HG02840 (cell line): ENCODE measurements around the gene GTF3C2.
A peak's percentile ranks its signal among the peaks of the same experiment; 100 is the strongest.
"Not testable (repeated sequence)": the region's sequence is repeated elsewhere in the genome, so short reads cannot be mapped to it uniquely, and the experiment has no call there.

Source experiments
- ATAC-seq: cut with Tn5 transposase; IDR thresholded peaks from one replicate; pipeline ENCODE4 v1.9.1; 2021; ENCODE audit warnings: mild to moderate bottlenecking, moderate library complexity, moderate number of reproducible peaks; ENCODE audit not compliant: unreplicated experiment, low FRiP score

The GTF3C2 gene

DNA sequence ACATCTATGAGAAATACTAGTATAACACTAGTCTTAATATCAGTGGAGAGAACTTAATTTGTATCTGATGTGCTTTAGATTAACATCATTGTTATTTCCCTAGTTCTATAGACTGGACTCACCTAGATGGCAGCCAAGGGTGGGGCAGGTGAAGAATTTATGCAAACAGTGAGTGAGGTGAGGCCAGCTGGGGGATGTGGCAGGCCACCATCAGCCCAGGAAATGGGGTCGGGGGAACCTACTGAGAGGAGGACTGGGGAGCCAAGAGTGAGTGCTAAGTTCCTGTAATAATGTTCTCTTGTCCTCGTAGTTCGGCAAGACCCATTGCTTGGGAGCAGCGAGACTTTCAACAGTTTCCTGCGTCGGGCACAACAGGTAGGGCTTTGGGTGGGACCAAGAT lies 16.4 kb upstream of the GTF3C2 start:
- no peak for ATAC-seq

DNA sequence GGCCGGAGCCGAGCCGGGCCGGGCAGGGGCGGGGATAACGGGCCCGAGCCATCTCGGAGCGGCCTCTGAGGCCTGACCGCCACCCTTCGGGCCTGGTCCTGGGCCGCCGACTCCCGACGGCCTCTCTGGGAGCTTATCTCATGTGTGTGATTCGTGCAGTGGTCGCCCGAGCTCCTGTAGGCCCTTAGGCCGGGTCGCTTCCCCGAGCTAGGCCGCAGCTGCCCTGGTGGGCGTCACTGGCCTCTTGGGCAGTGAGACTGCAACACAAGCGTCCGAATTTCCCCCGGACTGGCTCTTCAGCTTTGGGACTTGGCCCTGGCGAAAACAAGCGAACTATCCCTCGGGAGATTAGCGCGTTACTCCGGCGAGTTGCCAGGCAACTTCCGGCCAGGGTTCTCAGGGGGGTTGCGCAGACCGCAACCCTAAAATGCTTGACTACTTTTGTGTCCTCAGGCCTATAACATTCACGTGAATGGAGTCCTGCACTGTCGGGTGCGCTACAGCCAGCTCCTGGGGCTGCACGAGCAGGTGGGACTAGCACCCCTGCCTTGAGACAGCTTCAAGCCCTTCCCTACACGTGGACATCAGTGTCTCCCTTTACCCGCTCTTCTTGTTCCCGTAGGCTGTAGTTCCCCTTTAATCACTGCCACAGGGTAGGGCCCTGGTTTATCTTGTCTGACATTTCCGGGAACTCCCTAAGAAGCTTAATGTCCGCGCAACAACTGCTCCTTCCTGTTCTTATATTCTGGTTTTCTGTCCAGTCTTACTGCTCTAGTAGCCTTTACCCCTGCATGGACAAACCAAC lies 14.5 kb upstream of the GTF3C2 start:
- peak; percentile 29 for ATAC-seq

DNA sequence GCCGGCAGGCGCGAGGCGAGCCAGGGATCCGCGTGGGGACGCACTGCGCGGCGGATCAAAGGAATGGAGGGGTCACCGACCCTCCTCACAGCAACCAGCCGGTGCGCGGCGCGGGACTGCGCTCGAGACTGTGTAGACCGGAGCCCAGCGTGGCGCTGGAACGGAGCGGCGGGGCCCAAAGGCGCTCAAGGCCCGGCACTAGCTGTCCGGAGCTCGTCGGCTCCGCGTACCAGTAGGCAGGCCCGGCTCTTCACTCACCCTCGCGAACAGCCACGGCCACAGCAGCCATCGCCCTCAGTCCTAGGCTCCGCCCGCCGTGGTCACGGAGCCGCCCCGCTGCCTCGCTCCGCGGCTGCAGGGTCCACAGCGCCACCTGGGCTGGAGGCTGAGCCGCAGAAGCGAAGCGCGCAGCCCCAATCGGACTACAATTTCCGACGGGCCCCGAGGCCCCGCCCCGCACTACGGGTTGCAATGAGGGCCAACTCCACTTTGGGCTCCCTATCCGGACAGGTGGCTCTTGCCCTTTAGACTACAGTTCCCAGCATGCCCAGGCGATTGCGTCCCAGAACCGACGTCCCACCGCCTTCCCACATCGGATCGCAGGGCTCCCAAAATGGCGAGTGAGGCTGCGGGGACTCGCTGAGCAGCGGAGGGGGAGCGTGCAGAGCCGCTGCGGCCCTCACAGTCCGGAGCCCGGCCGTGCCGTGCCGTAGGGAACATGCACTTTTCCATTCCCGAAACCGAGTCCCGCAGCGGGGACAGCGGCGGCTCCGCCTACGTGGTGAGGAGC lies 13.7 kb upstream of the GTF3C2 start, which contains the start of the genes EIF2B4 and SNX17:
Gene EIF2B4 (minus strand): TSS at position 313 of the 790 bp plus-strand sequence. CDS start 24 bp downstream, at position 289.
Gene SNX17 (plus strand): TSS at position 591 of the 790 bp plus-strand sequence. CDS start 128 bp downstream, at position 719.
- peak; percentile 89 for ATAC-seq

DNA sequence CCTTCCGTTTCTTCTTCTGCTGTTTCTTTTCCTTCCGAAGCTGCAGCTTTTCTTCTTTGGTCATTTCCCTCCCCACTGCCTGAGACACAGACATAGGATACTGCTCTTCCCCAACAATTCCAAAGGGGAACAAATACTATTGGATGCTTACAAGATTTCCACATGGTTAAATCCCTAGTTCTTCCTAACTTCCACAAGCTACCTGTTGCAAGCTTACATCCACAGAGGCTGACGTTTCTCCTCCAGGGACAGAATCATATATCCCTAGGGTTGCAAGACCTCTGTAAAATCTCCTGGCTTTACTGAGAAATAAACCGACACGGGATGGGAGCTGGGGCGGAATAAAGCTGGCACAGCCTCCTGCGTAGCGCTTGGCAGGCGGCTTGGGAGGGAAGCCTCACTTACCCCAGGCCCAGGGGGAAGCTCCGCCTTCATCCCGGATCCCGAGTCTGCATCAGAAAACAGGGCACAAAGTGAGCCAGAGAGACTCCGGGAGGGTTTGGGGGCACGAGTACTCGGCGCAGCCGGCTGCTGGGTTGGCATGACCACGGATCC lies 13.0 kb upstream of the GTF3C2 start:
- ATAC-seq: peak; percentile 3

- no peak for ATAC-seq
Observed at GRCh38 chr2:27363933-27364332, 7.4 kb upstream of the GTF3C2 start.

DNA sequence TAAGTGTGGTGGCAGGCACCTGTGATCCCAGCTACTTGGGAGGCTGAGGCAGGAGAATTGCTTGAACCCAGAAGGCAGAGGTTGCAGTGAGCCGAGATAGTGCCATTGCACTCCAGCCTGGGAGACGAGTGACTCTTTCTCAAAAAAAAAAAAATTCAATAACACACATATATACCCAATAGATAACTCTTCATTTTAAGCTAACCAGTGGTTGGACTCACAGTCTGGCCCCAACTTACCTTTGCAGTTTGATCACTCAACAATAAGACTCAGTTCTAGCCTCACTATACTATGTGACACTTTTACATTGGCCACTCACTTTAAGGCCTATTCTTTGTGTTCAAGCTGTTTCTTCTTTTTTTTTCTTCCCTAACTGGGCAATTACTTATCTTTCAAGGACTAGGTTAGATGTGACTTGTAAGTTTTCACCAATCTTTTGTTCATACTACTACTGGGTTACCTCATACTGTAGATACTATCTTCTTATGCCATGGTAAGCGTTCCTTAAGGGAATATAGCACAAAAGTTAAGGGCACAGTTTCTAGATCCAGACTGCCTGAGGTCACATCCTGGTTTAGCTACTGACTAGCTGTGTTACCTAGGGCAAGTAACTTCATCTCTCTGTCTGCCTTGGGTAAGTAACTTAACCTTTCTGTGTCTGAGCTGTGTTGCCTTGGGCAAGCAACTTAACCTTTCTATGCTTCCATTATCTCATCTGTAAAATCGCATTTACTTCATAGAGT lies 6.3 kb upstream of the GTF3C2 start:
- no peak for ATAC-seq

DNA sequence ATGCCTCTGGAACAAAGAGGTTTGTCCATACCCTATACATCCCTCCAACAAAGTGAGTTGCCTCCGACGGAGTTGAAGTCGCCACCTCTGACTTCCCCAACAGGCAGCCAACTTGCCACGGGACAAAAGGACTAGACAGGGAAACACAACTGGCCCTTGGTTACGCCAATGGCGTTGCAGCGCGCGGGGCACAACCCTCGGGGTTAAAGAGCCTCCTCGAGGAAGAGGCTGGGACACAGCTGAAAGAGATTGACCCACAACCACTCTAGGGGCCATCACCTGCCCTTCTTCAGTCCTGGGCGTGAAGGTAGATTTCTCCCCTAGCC lies 545 bp downstream of the GTF3C2 start:
- ATAC-seq: peak; percentile 27

DNA sequence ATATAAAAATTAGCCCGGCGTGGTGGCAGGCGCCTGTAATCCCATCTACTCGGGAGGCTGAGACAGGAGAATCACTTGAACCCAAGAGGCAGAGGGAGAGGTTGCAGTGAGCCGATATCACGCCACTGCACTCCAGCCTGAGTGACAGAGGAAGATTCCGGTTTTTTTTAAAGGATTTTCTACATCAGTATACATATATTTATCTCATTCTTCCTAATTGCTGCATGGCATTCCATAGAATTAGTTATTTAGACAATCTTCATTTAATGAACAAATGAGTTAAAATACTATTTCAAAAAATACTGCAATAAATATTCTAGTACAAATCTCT lies 2.0 kb downstream of the GTF3C2 start:
- ATAC-seq: no peak

- ATAC-seq: no peak
Observed at GRCh38 chr2:27353762-27354596, 2.6 kb downstream of the GTF3C2 start.

DNA sequence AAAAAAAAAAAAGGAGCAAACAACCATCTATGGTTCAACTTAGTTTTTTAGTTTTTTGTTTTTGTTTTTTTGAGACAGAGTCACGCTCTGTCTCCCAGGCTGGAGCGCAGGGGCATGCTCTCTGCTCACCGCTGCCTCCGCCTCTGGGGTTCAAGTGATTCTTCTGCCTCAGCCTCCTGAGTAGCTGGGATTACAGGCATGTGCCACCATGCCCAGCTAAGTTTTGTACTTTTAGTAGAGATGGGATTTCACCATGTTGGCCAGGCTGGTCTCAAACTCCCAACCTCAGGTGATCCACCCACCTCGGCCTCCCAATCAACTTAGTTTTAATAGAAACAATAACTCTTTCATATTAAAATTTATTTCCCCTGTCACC lies 3.2 kb downstream of the GTF3C2 start:
- not testable (repeated sequence) for ATAC-seq

DNA sequence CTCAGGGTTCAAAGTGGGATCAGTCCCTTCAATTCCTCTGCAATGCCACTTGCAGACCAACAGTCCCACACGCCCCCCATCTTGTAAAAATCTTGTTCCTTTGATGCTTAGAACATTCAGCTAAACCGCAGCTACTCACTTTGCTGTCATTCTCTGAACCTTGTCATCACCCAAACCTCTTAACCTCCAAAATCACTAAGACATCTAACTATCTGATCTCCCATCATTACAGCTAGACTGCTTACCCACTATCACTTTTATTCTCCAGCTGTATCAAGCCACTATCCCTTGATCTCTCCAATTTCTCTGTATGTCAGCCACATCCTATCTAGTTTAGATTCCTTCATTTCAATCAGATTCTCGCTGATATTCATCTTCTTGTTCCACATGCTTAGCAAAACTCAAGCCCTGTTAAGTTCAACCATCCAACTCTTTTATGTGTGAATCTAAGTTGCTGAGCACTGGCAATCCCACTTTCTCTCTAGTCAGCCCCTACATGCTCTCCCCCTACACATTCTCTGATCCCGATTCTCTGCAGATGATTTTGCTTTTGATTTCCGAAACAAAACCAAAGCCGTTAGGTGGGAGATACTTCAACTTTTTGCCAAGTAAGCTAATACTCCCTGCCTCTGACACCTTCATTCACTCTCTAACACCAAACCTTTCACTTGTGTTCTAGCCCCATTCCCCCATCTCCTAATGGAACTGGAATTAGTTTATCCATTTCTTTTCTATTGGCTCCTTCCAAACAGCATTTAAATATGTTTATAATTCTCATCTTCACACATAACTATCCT lies 4.6 kb downstream of the GTF3C2 start:
- ATAC-seq: no peak

- no peak for ATAC-seq
Observed at GRCh38 chr2:27350106-27350693, 6.4 kb downstream of the GTF3C2 start.

GRCh38 chr2:27347641-27348040 lies 8.9 kb downstream of the GTF3C2 start:
- ATAC-seq: no peak

DNA sequence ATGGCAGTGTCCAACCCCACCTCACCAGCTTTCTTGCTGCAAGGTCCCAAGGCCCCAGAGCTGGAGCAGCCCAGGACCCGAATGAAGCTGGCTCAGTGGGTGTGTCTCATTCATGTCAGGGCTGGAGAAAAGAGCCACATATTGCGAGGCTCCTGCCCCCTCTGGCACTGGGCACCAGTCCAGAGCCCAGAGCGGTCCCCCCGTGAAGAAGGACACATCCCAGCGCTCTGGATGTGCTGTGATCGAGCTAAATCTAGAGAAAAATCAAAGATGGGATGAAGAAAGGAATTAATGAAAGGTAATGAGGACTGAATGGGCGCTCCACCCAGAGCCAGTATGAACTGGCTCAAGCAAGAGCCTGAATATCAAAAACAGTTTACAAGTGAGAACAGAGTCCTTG lies 20.4 kb downstream of the GTF3C2 start:
- ATAC-seq: no peak

DNA sequence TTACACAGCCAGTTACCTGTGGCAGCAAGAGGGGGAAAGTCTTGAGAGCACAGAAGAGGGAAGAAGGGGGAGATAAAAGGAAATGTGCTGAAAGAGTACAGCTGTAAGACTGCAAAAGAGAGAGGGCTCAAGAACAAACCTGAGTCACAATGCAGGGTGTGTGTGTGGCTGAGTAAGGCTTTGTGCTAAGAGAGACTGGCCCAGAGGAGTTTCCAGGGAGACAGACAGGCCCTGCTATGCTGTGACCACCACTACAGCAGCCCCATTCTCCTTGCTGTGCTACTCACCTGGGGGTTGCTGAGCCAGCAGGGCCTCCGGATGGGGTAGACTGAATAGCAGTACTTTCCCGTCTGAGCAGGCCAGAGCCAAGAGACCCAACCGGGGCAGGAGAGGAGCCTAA lies 21.3 kb downstream of the GTF3C2 start:
- no peak for ATAC-seq

- ATAC-seq: no peak
Observed at GRCh38 chr2:27324720-27325119, 31.8 kb downstream of the GTF3C2 start.

- no peak for ATAC-seq
Observed at GRCh38 chr2:27323596-27324285, 32.8 kb downstream of the GTF3C2 start.
